NB4 (cell line): ENCODE measurements around the gene IFT52.
A peak's percentile ranks its signal among the peaks of the same experiment; 100 is the strongest.

Experiments
- DNase-seq: peaks from one replicate; pipeline ENCODE4 v3.0.0; 2010; ENCODE audit warnings: low read depth
- H3K4me3 ChIP-seq: one replicate; pipeline ENCODE4 v1.5.1; 2011; ENCODE audit warnings: mild to moderate bottlenecking, low read depth, low read length, moderate library complexity
- CTCF ChIP-seq: IDR thresholded peaks from one replicate; pipeline ENCODE4 v1.5.1; 2012; ENCODE audit warnings: low read depth, low read length
- MAX ChIP-seq: IDR thresholded peaks from 2 replicates; pipeline ENCODE4 v1.6.1; 2011; ENCODE audit warnings: low read depth, low read length
- MYC ChIP-seq: IDR thresholded peaks from 2 replicates; pipeline ENCODE4 v1.6.1; 2011; ENCODE audit warnings: low read depth, low read length
- POLR2A ChIP-seq: IDR thresholded peaks from 2 replicates; pipeline ENCODE4 v1.6.1; 2011; ENCODE audit warnings: mild to moderate bottlenecking; ENCODE audit not compliant: insufficient read length; ENCODE audit errors: extremely low read depth

The IFT52 gene, protein sequence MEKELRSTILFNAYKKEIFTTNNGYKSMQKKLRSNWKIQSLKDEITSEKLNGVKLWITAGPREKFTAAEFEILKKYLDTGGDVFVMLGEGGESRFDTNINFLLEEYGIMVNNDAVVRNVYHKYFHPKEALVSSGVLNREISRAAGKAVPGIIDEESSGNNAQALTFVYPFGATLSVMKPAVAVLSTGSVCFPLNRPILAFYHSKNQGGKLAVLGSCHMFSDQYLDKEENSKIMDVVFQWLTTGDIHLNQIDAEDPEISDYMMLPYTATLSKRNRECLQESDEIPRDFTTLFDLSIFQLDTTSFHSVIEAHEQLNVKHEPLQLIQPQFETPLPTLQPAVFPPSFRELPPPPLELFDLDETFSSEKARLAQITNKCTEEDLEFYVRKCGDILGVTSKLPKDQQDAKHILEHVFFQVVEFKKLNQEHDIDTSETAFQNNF

GRCh38 chr20:43590392-43591303 lies at the start of gene IFT52:
IFT52 (plus strand) TSS chr20:43590937; CDS start chr20:43594699, 3,762 bp downstream.
- H3K4me3 ChIP-seq = peak within 1 kb of the TSS; percentile 95
- no peak for TF ChIP-seq CTCF
- TF ChIP-seq POLR2A = peak; percentile 49
- peak; percentile 37 for TF ChIP-seq MAX
- DNase-seq = peak; percentile 95

DNA sequence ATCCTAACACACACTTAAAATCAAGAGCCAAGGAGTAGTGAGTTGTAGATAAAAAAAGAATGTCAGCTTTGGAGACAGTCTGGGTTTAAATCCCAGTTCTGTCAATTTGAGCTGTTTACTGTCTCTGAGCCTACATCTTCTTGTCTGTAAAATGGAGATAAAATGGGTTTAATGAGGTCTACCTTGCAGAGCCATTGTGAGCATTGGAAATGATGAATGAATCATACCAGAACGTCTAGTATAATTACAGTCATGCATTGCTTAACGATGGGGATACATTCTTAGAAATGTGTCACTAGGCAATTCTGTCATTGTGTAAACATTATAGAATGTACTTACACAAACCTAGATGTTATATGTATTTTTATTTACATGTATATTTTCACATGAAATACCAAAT lies 49.5 kb upstream of the IFT52 start:
- TF ChIP-seq MYC = no peak
- no peak for TF ChIP-seq MAX
- no peak for TF ChIP-seq CTCF
- TF ChIP-seq POLR2A = no peak
- DNase-seq = no peak
- no peak overlapping the region for H3K4me3 ChIP-seq

DNA sequence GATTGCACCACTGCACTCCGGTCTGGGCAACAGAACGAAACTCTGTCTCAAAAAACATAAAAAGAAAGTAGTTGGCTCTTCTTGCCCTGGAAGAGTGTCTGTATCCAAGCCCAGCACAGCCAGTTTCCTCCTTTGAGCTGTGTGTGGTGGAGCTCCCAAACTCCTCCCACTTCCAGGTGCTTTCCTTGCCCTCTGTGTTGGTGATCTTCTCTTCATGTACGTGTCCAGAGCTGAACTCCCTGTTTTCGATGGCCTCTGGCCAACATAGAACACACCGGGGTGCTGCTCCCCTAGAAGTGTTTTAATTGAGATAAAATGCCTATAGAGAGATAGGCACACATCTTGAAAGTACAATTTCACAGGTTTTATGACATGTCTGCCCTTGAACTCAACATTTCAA lies 48.6 kb upstream of the IFT52 start:
- TF ChIP-seq MAX (no peak), MYC (no peak), CTCF (no peak), POLR2A (no peak)
- DNase-seq = no peak
- no peak overlapping the region for H3K4me3 ChIP-seq

DNA sequence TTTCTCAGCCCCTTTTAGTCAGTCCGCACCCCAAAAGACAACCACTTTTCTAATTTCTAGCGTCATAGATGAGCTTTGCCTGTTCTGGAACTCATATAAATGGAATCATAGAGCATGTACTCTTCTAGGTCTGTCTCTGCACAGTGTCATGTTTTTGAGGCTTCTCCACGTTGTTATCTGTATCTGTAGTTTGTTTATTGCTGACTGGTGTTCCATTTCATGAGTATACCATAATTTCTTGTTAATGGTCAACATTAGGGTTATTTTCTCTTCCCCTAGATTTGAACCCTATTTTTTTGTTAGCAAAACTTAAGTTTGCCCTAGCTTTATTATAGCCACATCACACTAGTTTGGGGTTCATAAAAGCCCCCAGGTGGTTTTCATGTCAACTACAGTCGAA lies 48.1 kb upstream of the IFT52 start:
- no peak overlapping the region for H3K4me3 ChIP-seq
- TF ChIP-seq CTCF (no peak), POLR2A (no peak), MAX (no peak), MYC (no peak)
- no peak for DNase-seq

GRCh38 chr20:43543138-43543537 lies 47.6 kb upstream of the IFT52 start:
- TF ChIP-seq MAX = no peak
- no peak for DNase-seq
- H3K4me3 ChIP-seq = no peak overlapping the region

GRCh38 chr20:43544501-43544900 lies 46.2 kb upstream of the IFT52 start:
- TF ChIP-seq CTCF = no peak
- TF ChIP-seq MAX = no peak
- TF ChIP-seq MYC = no peak
- TF ChIP-seq POLR2A = no peak
- DNase-seq = no peak
- H3K4me3 ChIP-seq = no peak overlapping the region
